GM23338 (cell line): ENCODE data around the gene CHMP4B.

Source experiments
- CREB1 ChIP-seq: fragments of 250-450 bp; sonication (Bioruptor Pico); IDR thresholded peaks from 2 replicates; pipeline ENCODE4 v1.5.0; 2020; ENCODE audit warnings: low read depth, mild to moderate bottlenecking, moderate library complexity
- ETS1 ChIP-seq: IDR thresholded peaks from 2 replicates; pipeline ENCODE4 v1.6.1; 2016; ENCODE audit warnings: antibody characterized with exemption
- EZH2 ChIP-seq: fragments of 200-600 bp; sonication (generic); IDR thresholded peaks from one replicate; pipeline ENCODE4 v1.8.0; 2017; ENCODE audit warnings: antibody characterized with exemption, mild to moderate bottlenecking, low read depth; ENCODE audit not compliant: unreplicated experiment
- EZH2phosphoT487 ChIP-seq: fragments of 200-600 bp; sonication (generic); IDR thresholded peaks from one replicate; pipeline ENCODE4 v1.8.1; 2018; ENCODE audit warnings: antibody characterized with exemption; ENCODE audit not compliant: unreplicated experiment
- JUNB ChIP-seq: IDR thresholded peaks from one replicate; pipeline ENCODE4 v1.6.1; 2016; ENCODE audit warnings: antibody characterized with exemption; ENCODE audit not compliant: unreplicated experiment
- POLR2AphosphoS5 ChIP-seq: IDR thresholded peaks from 2 replicates; pipeline ENCODE4 v1.6.1; 2016; ENCODE audit warnings: antibody characterized with exemption, low read depth
- STAT1 ChIP-seq: IDR thresholded peaks from one replicate; pipeline ENCODE4 v1.6.1; 2016; ENCODE audit warnings: antibody characterized with exemption; ENCODE audit not compliant: unreplicated experiment
- ZNF114 ChIP-seq: fragments of 250-450 bp; sonication (Bioruptor Pico); IDR thresholded peaks from 2 replicates; pipeline ENCODE4 v1.5.0; 2020; ENCODE audit warnings: mild to moderate bottlenecking, moderate library complexity
- ZNF462 ChIP-seq: fragments of 250-450 bp; sonication (Bioruptor Pico); IDR thresholded peaks from 2 replicates; pipeline ENCODE4 v1.5.0; 2020; ENCODE audit warnings: mild to moderate bottlenecking, moderate library complexity
- TF ChIP-seq, protein P1 (sequence below), 2 experiments: fragments of 200-600 bp in 1 of 2; sonication (generic) in 1 of 2; conservative IDR thresholded peaks; 2 replicates each; pipeline versions ENCODE4 v1.5.1 to v1.6.1; 2016 to 2017; ENCODE audit warnings: antibody characterized with exemption in 2 of 2, low read depth in 2 of 2, mild to moderate bottlenecking in 2 of 2, moderate library complexity in 1 of 2
- TF ChIP-seq, protein P2 (sequence below): IDR thresholded peaks from one replicate; pipeline ENCODE4 v1.6.1; 2018; ENCODE audit warnings: antibody characterized with exemption; ENCODE audit not compliant: unreplicated experiment

- TF ChIP-seq, protein P1, sequence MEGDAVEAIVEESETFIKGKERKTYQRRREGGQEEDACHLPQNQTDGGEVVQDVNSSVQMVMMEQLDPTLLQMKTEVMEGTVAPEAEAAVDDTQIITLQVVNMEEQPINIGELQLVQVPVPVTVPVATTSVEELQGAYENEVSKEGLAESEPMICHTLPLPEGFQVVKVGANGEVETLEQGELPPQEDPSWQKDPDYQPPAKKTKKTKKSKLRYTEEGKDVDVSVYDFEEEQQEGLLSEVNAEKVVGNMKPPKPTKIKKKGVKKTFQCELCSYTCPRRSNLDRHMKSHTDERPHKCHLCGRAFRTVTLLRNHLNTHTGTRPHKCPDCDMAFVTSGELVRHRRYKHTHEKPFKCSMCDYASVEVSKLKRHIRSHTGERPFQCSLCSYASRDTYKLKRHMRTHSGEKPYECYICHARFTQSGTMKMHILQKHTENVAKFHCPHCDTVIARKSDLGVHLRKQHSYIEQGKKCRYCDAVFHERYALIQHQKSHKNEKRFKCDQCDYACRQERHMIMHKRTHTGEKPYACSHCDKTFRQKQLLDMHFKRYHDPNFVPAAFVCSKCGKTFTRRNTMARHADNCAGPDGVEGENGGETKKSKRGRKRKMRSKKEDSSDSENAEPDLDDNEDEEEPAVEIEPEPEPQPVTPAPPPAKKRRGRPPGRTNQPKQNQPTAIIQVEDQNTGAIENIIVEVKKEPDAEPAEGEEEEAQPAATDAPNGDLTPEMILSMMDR (conservative IDR thresholded peaks at IDR 0.05; ENCODE audit: low read depth in 2 of 2) = no peak
- TF ChIP-seq EZH2 (no peak), ZNF462 (CRISPR knock-in tag) (no peak), POLR2AphosphoS5 (no peak), STAT1 (no peak), EZH2phosphoT487 (no peak), CREB1 (no peak), ETS1 (no peak), JUNB (no peak), ZNF114 (CRISPR knock-in tag) (no peak)
- TF ChIP-seq, protein P2, sequence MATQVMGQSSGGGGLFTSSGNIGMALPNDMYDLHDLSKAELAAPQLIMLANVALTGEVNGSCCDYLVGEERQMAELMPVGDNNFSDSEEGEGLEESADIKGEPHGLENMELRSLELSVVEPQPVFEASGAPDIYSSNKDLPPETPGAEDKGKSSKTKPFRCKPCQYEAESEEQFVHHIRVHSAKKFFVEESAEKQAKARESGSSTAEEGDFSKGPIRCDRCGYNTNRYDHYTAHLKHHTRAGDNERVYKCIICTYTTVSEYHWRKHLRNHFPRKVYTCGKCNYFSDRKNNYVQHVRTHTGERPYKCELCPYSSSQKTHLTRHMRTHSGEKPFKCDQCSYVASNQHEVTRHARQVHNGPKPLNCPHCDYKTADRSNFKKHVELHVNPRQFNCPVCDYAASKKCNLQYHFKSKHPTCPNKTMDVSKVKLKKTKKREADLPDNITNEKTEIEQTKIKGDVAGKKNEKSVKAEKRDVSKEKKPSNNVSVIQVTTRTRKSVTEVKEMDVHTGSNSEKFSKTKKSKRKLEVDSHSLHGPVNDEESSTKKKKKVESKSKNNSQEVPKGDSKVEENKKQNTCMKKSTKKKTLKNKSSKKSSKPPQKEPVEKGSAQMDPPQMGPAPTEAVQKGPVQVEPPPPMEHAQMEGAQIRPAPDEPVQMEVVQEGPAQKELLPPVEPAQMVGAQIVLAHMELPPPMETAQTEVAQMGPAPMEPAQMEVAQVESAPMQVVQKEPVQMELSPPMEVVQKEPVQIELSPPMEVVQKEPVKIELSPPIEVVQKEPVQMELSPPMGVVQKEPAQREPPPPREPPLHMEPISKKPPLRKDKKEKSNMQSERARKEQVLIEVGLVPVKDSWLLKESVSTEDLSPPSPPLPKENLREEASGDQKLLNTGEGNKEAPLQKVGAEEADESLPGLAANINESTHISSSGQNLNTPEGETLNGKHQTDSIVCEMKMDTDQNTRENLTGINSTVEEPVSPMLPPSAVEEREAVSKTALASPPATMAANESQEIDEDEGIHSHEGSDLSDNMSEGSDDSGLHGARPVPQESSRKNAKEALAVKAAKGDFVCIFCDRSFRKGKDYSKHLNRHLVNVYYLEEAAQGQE = no peak
These were observed 53.3 kb downstream of the CHMP4B start for GRCh38 chr20:33864324-33864963.
